A549 (cell line): ENCODE results near the gene RBPJ.

ENCODE experiments used
- BHLHE40 ChIP-seq: IDR thresholded peaks from 2 replicates; pipeline ENCODE4 v1.6.1; 2012; ENCODE audit warnings: low read depth, low read length, inconsistent platforms
- CHD2 ChIP-seq: fragments of 150-350 bp; IDR thresholded peaks from 2 replicates; pipeline ENCODE4 v1.6.1; 2014; ENCODE audit warnings: low read length; ENCODE audit not compliant: partially characterized antibody
- MAFK ChIP-seq: fragments of 450-650 bp; IDR thresholded peaks from 2 replicates; pipeline ENCODE4 v1.6.1; 2014; ENCODE audit not compliant: partially characterized antibody
- MYC ChIP-seq: IDR thresholded peaks from 2 replicates; pipeline ENCODE4 v1.6.1; 2012; ENCODE audit warnings: mild to moderate bottlenecking, inconsistent platforms, low read length, improper control_type of control experiment, borderline replicate concordance
- TF ChIP-seq, protein P1 (sequence below): fragments of 250-450 bp; sonication (Bioruptor Pico); IDR thresholded peaks from 2 replicates; pipeline ENCODE4 v1.5.0; 2021; ENCODE audit warnings: mild to moderate bottlenecking, moderate library complexity, borderline replicate concordance
- TF ChIP-seq, protein P2 (sequence below): IDR thresholded peaks from 2 replicates; pipeline ENCODE4 v1.6.1; 2012

DNA sequence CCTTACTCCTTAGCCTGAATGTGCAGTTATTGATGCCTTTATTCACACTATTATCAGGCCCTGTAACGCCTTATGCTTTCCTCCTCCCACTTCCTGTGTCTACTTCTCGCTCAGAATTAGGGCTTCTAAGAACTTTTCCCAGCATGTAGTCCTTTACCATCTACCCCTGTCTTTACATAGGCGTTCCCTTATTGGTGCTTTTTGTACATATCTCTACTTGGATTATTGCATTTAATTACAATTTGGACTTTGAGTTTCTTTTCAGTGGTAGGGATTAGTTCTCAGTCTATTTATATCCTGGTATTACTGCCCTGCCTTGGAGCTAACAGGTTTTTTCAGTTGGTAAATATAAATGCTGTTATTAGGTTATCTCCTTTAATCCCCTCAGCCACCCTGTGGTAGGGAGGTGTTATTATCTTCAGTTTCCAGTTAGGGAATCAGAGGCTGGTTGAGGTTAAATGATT lies 84.0 kb downstream of the RBPJ start:
- TF ChIP-seq, protein P1, sequence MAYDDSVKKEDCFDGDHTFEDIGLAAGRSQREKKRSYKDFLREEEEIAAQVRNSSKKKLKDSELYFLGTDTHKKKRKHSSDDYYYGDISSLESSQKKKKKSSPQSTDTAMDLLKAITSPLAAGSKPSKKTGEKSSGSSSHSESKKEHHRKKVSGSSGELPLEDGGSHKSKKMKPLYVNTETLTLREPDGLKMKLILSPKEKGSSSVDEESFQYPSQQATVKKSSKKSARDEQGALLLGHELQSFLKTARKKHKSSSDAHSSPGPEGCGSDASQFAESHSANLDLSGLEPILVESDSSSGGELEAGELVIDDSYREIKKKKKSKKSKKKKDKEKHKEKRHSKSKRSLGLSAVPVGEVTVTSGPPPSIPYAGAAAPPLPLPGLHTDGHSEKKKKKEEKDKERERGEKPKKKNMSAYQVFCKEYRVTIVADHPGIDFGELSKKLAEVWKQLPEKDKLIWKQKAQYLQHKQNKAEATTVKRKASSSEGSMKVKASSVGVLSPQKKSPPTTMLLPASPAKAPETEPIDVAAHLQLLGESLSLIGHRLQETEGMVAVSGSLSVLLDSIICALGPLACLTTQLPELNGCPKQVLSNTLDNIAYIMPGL (CRISPR knock-in tag) = no peak
- TF ChIP-seq MYC = no peak
- TF ChIP-seq BHLHE40 = no peak
- TF ChIP-seq, protein P2, sequence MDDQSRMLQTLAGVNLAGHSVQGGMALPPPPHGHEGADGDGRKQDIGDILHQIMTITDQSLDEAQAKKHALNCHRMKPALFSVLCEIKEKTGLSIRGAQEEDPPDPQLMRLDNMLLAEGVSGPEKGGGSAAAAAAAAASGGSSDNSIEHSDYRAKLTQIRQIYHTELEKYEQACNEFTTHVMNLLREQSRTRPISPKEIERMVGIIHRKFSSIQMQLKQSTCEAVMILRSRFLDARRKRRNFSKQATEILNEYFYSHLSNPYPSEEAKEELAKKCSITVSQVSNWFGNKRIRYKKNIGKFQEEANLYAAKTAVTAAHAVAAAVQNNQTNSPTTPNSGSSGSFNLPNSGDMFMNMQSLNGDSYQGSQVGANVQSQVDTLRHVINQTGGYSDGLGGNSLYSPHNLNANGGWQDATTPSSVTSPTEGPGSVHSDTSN = no peak
- TF ChIP-seq CHD2 = no peak
- no peak for TF ChIP-seq MAFK
